ENCODE results near the gene ZNHIT3.

DNA sequence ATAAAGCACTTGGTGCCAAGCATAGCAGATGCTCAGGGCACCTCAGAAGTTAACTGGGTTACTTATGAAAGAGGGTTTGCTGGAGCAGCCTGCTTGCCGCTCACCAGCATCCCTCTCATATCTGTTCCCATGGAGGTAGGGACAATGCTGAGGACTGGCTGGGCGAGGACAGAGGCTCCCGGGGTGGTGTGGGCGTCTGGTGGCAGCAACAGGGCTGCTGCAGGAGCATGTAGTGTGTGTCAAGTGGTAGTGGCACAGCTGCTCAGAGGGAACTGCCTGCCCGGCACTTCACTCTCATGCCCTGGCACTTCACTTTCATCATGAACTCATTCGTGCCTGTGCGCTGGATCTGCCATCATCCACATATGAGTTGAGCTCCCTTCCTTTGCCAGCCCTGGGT, 26.9 kb upstream of the ZNHIT3 start:
- no peak for TF ChIP-seq CTCF (IDR thresholded peaks at IDR 0.05)
- TF ChIP-seq EP300 (IDR thresholded peaks at IDR 0.05), result no peak
- no peak for TF ChIP-seq POLR2A (IDR thresholded peaks at IDR 0.05)

Data from tibial nerve (tissue), 4 donors.